ENCODE results near the gene MAPK10.

- TF ChIP-seq, protein P1, sequence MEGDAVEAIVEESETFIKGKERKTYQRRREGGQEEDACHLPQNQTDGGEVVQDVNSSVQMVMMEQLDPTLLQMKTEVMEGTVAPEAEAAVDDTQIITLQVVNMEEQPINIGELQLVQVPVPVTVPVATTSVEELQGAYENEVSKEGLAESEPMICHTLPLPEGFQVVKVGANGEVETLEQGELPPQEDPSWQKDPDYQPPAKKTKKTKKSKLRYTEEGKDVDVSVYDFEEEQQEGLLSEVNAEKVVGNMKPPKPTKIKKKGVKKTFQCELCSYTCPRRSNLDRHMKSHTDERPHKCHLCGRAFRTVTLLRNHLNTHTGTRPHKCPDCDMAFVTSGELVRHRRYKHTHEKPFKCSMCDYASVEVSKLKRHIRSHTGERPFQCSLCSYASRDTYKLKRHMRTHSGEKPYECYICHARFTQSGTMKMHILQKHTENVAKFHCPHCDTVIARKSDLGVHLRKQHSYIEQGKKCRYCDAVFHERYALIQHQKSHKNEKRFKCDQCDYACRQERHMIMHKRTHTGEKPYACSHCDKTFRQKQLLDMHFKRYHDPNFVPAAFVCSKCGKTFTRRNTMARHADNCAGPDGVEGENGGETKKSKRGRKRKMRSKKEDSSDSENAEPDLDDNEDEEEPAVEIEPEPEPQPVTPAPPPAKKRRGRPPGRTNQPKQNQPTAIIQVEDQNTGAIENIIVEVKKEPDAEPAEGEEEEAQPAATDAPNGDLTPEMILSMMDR (IDR thresholded peaks at IDR 0.05; ENCODE audit: low read depth, low read length, poor library complexity, severe bottlenecking), result no peak
- TF ChIP-seq EZH2phosphoT487 (IDR thresholded peaks at IDR 0.05; ENCODE audit: borderline replicate concordance, low read length), result no peak
Observed at GRCh38 chr4:86357608-86358007, 2.2 kb downstream of the MAPK10 start.
